Activated naive CD4-positive, alpha-beta T cell treated with anti-CD3 and anti-CD28 coated beads, Interleukin-2, amount 50 U/mL, for 72 hours (primary cell): ENCODE measurements around the gene ANO2. TPM values are rescaled to one million over a fixed set of nuclear protein-coding genes. Genes with fewer than 3 reads are reported as not detected.
A peak's percentile ranks its signal among the peaks of the same experiment; 100 is the strongest.
"Not testable (repeated sequence)": the region's sequence is repeated elsewhere in the genome, so short reads cannot be mapped to it uniquely, and the experiment has no call there.

Experiments
- ATAC-seq, 2 donors: fragments of 150-1000 bp; cut with Tn5 transposase; 2 replicates each; pipeline ENCODE4 v1.10.0; 2021; ENCODE audit warnings: mild to moderate bottlenecking in 2 of 2, moderate library complexity in 2 of 2
- DNase-seq, 2 donors: peaks; one replicate each; pipeline ENCODE4 v3.0.0; 2021 to 2022; ENCODE audit warnings: low spot score in 2 of 2
- H3K27ac Mint-ChIP-seq, 2 donors: one replicate each; pipeline ENCODE4 v1.8.0; 2022; ENCODE audit warnings: mild to moderate bottlenecking in 2 of 2, mixed read lengths in 2 of 2
- H3K36me3 Mint-ChIP-seq, 2 donors: one replicate each; pipeline ENCODE4 v1.8.0; 2022; ENCODE audit warnings: mixed read lengths in 2 of 2
- H3K9me3 Mint-ChIP-seq, 2 donors: one replicate each; pipeline ENCODE4 v1.8.0; 2022; ENCODE audit warnings: mixed read lengths in 2 of 2
- total RNA-seq, 2 donors: library from RNA; stranded (reverse); gene quantifications; one replicate each; pipeline ENCODE4 v1.2.3, GENCODE V29; 2022

The ANO2 gene
- total RNA-seq, 2 donors from 2014 or later, result not detected

DNA sequence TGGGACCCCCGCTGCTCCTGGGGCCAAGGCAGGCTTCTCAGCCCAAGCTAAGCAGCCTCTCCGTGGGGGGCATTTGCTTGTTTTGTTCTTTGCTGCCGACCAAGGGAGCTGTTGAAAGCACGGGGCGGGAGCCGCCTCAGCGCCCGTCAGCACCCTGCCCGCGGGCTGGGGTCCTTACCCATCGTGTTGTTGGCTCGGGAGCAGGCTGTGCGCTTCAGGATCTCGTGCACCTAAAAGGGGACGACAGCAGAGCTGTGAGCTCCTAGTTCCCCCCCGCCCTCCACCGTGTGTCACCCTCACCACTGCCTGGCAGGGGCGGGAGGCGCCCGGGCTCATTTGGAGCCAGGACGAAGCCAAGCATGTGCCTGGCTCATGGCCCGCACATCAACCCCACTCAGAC is 117.5 kb downstream of the ANO2 start:
- DNase-seq (no peak), ATAC-seq (no peak)
- H3K9me3 Mint-ChIP-seq, result peaks cover 0 to 14% of the 10 kb centered on the region in 2 donors
- H3K36me3 Mint-ChIP-seq, result no peaks in the 10 kb centered on the region
- H3K27ac Mint-ChIP-seq, result no peak overlapping the region

DNA sequence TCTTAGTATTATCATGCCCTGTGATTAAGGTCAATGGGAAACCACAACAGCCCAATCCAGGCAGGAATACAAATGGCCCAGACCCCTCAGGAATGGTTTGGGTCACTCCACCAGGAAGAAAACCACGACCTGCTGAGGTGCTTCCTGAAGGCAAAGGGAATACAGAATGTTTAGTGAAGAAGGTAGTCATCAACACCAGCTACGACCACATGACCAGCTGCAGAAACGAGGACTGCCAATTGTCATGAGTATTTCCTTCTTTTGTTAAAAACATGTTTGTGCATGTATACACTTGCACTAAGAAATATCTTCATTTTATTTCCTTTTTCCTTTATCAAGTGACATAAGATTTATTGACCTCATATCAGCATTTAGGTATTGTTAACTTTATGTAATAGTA is 119.3 kb downstream of the ANO2 start:
- H3K27ac Mint-ChIP-seq, DNase-seq, H3K36me3 Mint-ChIP-seq, ATAC-seq: not testable (repeated sequence)
- H3K9me3 Mint-ChIP-seq, result peaks cover 0 to 18% of the 10 kb centered on the region in 2 donors

DNA sequence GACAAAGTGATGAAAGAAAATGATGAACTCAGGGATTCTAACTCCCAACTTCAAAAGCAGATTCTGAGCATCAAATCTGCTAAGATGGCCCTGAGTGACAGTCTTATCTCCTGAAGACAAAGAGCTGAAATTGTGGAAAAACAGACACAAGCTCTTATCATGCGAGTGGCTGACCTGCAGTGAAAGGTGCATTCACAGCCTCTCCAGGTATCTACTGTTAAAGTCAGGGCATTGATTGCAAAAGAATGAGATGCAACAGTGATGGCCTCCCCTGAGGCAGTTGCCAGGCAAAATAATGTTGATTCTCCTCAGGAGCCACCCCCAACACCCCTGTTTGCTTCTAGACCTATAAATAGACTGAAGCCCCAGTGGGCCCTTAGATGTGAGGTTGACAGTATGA is 126.2 kb downstream of the ANO2 start:
- not testable (repeated sequence) for H3K36me3 Mint-ChIP-seq, H3K27ac Mint-ChIP-seq, H3K9me3 Mint-ChIP-seq, DNase-seq, ATAC-seq

DNA sequence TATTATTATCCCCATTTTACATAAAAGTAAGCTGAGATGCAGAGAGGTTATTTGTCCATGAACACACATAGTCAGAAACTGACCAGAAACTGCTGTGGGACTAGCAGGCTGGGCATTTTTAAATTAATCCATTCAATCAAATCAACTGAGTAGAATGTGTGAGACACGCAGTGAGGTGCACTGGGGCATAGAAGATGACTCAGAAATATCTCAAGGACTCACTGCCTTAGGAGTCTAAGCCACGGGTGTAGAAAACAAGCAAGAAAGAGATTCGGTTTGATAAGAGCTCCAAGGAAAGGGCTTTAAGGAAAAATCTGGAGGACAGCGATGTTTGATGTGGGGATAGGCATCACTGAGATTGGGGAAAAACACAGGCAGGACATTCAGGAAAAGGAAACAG is 127.8 kb downstream of the ANO2 start:
- no peak overlapping the region for H3K27ac Mint-ChIP-seq
- no peak for ATAC-seq
- H3K9me3 Mint-ChIP-seq, result peaks cover 3 to 6% of the 10 kb centered on the region in 2 donors
- H3K36me3 Mint-ChIP-seq, result no peaks in the 10 kb centered on the region
- DNase-seq, result no peak

DNA sequence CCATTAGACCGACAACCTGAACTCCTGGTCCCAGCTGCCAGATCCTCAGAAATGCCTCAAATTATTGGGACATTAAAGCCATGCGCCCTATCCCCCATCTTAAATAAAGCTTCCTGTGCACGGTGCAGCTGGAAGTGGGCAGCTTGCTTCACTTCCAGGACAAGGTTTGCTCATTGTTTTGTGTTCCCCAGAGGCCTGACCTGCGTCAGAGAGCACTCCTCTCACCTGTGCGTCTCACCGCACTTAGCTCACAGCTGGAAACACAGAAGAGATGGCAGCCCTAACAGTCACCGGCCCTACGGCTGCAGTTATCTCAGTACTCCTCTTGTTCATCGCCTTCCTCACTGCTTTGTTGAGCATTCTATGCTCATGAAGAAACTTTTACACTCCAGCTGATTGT is 135.5 kb downstream of the ANO2 start:
- no peak for ATAC-seq
- H3K36me3 Mint-ChIP-seq, result no peaks in the 10 kb centered on the region
- peaks cover 0 to 6% of the 10 kb centered on the region in 2 donors for H3K9me3 Mint-ChIP-seq
- no peak for DNase-seq
- no peak overlapping the region for H3K27ac Mint-ChIP-seq

DNA sequence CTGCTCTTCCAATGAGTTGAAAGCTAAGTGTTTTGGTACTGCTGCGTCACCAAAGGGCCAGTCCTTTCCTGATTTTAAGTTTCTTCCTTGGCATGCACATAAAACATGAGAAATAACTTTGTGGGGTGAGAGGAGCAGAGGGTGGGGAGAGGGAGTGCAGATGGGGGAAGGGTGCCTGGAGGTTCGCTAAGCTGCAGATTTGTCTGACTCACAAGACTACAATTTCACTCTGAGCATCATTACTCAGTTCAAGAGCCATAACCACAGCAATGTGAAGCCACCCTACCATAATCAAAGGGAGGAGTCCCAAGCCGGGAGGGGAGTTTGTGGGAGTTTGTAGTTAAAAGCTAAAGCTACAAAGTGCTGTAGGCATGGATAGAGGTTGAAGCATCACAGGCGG is 136.1 kb downstream of the ANO2 start:
- H3K36me3 Mint-ChIP-seq, result no peaks in the 10 kb centered on the region
- no peak for ATAC-seq

DNA sequence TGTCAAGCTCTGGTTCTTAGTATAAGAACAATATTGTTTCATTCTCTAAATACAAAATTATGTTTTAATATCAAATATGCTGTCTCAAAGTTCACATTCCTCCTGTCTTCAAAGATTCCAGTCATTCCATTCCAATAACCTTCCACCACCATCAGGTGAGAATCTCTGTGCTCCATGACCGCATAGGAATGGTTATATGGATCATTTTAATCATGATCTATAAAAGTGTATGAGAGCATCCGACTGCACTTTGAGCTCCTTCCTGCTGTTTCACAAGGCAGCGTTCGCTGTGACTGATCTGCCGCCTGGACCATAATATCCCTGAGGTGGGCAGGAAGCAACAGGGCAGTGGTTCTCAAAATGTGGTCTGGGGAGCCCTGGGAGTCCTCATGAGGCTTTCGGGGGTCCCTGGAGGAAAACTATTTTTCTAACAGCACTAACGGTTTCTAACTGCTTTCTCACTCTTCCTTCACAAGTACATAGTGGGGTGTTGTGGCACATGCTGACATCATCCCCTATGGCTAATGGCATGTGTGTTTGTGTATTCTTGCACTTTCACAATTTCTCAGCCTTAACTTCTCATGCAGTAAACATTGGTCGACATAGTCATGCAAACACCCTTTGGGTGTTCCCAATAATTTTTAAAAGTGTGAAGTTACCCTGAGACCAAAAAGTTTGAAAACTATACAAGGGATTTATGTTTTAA is 137.4 kb downstream of the ANO2 start:
- H3K36me3 Mint-ChIP-seq, result no peaks in the 10 kb centered on the region
- ATAC-seq (no peak), DNase-seq (no peak)
- H3K9me3 Mint-ChIP-seq, result no peaks in the 10 kb centered on the region
- no peak overlapping the region for H3K27ac Mint-ChIP-seq

More for the DNA sequence above, 136.1 kb downstream of the ANO2 start:
- no peak for DNase-seq
- Mint-ChIP-seq H3K9me3 (peaks cover 0 to under 1% of the 10 kb centered on the region in 2 donors), H3K27ac (no peak overlapping the region)

DNA sequence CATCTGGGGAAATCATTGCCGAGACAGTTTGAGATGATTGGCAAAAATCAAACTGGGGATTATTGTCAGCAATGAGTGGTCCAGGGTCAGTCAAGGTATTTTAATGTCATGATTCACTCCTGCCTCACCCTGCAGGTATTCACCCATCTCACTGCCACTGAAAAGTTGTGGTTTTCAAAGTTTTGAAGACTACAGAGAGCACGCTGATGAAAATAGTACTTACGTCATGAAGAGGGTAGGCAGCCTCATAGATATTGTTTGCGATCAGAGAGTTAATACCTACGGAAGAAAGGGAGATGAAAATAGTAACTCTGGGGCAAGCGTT is 138.0 kb downstream of the ANO2 start:
- Mint-ChIP-seq H3K36me3 (no peaks in the 10 kb centered on the region), H3K9me3 (no peaks in the 10 kb centered on the region), H3K27ac (no peak overlapping the region)
- no peak for ATAC-seq
- no peak for DNase-seq

DNA sequence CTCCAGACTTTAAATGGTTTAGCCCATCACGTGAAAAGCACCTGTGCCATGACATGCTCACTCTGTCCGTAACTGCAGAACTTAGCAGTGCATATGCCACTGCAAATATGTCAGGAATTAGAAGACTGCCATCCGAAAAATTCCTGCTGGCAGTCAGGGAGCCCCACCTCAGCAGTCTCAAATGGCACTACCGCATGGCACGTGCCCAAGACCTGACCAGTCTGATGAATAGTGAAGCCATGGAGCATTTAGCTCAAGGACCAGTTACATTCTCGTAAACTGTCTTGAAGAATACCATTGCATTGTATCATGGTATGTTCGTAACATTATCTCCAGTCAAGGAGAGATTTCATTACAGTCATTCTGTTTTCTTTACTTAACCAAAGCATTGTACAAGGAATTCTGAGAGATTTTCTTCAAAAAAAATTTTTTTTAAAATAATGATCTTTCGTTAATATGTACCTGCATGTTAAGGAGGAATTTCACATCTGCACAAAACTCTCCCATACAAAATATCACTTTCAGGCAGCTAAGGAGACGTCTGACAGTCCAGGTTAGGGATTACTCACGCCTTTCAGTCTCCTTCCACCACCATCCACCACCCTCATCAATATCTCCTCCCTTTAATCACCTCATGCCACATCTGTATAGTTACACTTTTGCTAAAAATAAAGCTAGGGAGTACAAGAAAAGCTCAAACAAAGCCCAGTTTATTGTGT is 138.5 kb downstream of the ANO2 start:
- ATAC-seq (no peak), DNase-seq (no peak)
- Mint-ChIP-seq H3K36me3 (no peaks in the 10 kb centered on the region), H3K27ac (no peak overlapping the region), H3K9me3 (no peaks in the 10 kb centered on the region)

DNA sequence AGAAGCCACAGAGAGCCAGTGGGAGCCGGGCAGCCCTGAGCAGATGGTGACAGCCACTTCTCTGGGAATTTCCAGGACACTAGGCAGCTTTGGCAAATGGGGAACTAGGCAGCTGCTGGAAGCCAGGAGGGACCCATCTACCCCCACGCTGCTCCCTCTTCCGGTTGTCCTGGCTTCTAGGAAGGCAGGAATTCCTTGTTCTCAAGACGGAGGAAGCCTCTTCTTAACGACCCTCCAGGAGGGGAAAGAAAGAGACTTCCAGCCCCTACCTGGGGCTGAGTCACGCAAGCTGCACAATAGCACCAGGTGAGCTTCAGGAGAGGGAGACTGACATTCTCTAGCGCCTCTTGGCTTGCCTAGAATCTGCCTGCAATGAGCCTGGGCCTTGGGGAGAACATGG is 141.5 kb downstream of the ANO2 start:
- ATAC-seq, result no peak

DNA sequence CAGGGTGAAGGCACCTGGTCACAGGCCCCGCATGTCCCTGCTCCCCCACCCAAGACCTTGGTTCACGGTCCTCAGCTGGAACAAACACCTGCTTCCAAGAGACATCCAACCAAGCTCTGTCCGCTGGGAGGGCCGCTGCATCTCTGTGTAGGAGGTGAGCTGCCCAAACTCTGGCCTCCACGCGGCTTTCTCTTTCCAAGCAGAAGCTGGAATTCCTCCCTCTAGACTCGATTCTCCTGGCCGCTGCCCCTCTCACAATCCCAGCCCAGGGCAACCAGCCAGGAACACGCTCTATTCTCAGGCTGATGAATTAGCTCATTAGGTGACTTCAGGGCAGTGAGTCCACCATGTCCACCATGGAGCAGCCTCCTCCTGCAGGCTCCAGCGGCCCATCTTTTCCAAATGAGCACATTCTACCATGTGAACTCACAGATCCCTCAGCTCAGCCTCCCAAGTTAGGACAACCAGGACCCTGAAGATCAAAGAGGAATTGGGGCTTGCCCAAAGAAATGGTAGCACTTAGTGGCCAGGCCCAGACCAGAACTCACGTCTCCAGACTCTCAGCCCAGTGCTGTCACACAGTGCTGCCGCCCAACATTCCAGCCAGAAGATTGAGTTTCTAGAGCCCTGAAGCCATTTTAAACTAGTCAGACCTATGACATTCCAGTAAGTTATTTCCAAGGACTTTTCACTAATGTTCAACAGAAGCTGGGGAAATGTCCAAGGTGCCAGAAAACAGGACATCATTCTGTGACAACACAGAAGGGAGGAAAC is 146.6 kb downstream of the ANO2 start:
- no peak overlapping the region for H3K27ac Mint-ChIP-seq
- DNase-seq, result no peak
- no peaks in the 10 kb centered on the region for H3K36me3 Mint-ChIP-seq
- no peak for ATAC-seq
- H3K9me3 Mint-ChIP-seq, result no peaks in the 10 kb centered on the region

More for the DNA sequence above, 141.5 kb downstream of the ANO2 start:
- no peak overlapping the region for H3K27ac Mint-ChIP-seq
- no peaks in the 10 kb centered on the region for H3K9me3 Mint-ChIP-seq
- no peaks in the 10 kb centered on the region for H3K36me3 Mint-ChIP-seq
- DNase-seq, result no peak

DNA sequence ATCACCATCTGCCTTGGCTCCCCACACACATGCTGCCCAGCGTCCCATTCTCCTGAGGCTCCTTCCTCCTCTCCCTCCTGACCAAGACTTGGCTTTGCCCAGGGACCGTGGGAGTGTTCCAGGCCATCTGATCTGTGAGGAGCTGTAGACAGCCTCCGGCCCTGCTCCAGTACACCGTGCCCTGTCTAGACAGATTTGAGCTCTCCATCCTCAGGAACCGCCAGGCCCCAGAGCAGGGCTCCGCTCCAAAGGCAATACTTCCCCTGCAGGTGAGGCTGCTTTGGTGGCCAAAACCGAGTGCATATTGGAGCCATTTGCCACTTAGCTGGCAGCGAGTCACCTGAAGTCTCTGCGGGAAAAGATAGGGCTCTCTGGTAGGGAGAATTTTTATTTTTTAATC is 147.4 kb downstream of the ANO2 start:
- ATAC-seq (no peak), DNase-seq (no peak)
- Mint-ChIP-seq H3K36me3 (no peaks in the 10 kb centered on the region), H3K27ac (no peak overlapping the region), H3K9me3 (no peaks in the 10 kb centered on the region)

DNA sequence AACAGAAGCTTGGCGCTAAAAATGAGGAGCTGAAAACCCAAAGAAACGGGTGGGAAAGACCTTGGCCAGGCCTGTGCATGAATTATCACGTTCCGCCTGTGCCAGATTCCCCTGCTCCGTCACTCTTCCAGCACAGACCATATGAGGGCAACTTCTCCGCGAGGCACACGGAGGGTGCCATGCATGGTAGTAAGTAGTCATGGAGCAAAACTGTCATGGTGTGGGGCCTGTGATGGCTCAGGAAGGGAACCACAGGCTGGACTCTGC is 148.2 kb downstream of the ANO2 start:
- DNase-seq (no peak), ATAC-seq (no peak)
- Mint-ChIP-seq H3K36me3 (no peaks in the 10 kb centered on the region), H3K9me3 (no peaks in the 10 kb centered on the region), H3K27ac (no peak overlapping the region)

DNA sequence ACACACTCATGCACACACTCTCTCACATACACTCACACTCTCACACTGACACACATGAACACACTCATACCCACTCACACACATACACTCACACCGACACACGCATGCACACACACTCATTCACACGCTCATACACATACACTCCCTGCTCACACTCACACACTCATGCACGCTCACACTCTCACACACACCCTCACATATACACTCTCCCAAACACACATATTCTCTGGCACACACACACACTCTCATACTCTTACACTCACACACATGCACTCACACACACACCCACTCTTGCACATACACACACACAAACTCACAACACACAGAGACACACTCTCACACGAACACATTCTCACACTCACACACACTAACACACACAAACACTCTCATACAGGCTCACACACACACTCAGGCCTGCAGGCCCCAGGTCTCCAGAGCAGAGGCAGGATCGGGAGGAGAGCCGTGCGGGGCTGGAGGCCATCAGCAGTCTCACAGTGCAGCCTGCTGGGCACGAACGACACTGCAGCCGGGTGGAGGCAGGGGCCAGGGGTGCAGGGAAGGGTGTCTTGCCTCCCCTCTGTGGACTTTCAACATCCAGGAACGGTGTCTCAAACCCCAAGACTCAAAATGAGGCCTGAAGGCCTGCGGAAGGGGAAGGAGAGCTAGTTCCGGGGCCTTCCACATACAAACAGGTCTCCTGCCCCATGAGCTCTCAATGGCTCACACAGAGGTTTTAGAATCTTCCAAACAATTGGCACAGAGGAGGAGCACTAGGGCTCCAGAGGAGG is 148.7 kb downstream of the ANO2 start:
- no peak overlapping the region for H3K27ac Mint-ChIP-seq
- peak in 1 of 2 donors; percentile 35 for DNase-seq
- H3K9me3 Mint-ChIP-seq, result no peaks in the 10 kb centered on the region
- no peaks in the 10 kb centered on the region for H3K36me3 Mint-ChIP-seq
- peak; percentile 41 to 68 for ATAC-seq

DNA sequence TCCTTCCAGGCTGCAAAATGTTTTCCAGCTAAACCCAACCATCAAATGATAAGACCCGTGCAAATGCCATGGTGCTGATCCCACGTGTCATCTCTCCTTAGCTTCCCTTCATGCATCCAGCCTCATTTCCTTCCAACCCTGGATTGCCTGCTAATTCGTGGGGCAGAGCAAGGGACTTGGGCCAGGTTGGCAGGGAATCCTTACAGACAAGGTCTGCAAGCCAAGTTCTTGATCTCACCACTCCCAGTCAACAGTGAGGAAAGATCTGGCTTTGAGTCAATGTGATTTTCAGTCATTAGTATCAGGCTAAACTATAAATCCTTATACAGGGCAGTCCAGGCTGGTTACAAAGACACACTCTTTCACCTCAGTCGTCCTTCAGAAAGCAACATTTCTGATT is 150.9 kb downstream of the ANO2 start:
- DNase-seq (no peak), ATAC-seq (no peak)
- H3K36me3 Mint-ChIP-seq, result no peaks in the 10 kb centered on the region
- H3K27ac Mint-ChIP-seq, result no peak overlapping the region
- H3K9me3 Mint-ChIP-seq, result no peaks in the 10 kb centered on the region

DNA sequence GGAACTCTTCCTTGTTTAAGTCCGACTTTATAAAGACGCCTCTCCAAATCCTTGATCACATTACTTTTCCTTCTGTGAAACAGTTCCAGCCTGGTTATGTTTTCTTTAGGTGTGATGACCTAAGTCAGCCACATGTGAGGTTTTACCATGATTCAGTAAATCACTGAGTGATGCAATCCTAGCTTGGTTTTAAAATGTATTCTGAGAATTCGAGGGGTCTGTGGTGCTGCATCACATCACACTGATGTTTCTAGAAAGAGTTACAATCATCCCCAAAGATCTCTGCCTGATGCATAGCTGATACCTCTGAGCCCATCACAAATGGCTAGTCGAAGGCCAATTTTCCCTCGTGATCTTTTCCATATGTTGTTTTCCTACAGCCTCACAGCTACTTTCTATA is 152.7 kb downstream of the ANO2 start:
- no peak overlapping the region for H3K27ac Mint-ChIP-seq
- no peaks in the 10 kb centered on the region for H3K9me3 Mint-ChIP-seq
- no peak for ATAC-seq
- no peaks in the 10 kb centered on the region for H3K36me3 Mint-ChIP-seq
- no peak for DNase-seq

DNA sequence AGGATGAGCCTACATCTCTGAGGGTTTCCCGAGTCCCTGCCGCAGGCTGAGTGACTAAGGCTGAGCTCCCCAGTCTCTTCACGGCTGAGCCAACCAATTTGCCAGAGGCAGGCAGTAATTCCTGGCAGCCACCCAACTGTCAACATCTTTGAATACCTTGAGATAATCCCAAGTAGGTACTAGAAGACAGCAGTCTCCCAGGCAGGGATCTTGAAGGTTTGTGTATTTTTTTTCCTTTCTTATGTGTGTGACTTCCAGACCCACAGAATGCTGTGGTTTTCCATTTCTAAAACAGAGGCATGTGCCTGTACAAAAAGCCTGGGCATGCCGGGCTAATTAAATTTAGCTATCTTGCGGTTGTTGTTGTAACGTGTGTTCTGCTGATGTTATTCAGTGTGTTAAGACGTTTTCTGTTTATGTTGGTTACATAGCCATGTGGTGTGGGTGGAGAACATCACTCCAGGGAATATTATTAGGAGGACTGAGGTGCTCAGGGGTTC is 155.5 kb downstream of the ANO2 start:
- H3K36me3 Mint-ChIP-seq, result no peaks in the 10 kb centered on the region
- ATAC-seq (no peak), DNase-seq (no peak)
- H3K27ac Mint-ChIP-seq, result no peak overlapping the region
- no peaks in the 10 kb centered on the region for H3K9me3 Mint-ChIP-seq
